ENCODE data around the gene ACR. TPM values are rescaled to one million over a fixed set of nuclear protein-coding genes. Genes with fewer than 3 reads are reported as not detected.
"Not testable (repeated sequence)": the region's sequence is repeated elsewhere in the genome, so short reads cannot be mapped to it uniquely, and the experiment has no call there.

ACR gene
- total and polyA plus RNA-seq, 2 of the 8 experiments (the other 6 are each of a cell fraction or from before 2014, with no cell fraction given) = 0.56 TPM; not detected in 1

DNA sequence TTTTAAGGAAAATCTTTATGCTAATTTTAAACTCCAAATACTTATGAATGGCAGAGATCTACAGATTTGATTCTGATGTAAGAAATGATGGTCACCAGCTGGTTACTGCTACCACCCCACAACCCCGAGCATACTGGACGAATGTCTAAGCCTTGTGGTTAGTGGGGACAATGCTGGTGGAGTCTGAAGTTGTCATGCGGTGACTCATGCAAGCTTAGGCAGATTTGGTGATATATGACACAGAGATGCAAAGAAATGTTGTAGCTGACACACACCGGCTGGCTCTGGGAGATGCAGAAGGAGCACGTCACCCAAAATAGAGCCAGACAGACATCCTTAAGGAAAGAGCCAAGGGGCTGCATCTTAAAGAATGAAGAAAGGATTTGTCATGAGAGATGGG lies 48.9 kb downstream of the ACR start:
- H3K27me3 ChIP-seq (replicated peaks in 1 of 4; ENCODE audit: control insufficient read depth in 3 of 4, extremely low read depth in 1 of 4, insufficient read depth in 3 of 4, low read length in 3 of 4); H3K4me3 ChIP-seq (ENCODE audit: extremely low read depth in 1 of 4, insufficient read depth in 2 of 4, low read depth in 3 of 4, low read length in 4 of 4); H2AFZ ChIP-seq (ENCODE audit: low read length); H3K9ac ChIP-seq (replicated peaks in 1 of 4; ENCODE audit: extremely low read depth in 1 of 4, low read depth in 3 of 4, low read length in 3 of 4); CTCF ChIA-PET (ENCODE audit: partially characterized antibody); H3K79me2 ChIP-seq (ENCODE audit: control insufficient read depth in 1 of 2, insufficient read depth in 2 of 2, low read length in 2 of 2); H3K27ac ChIP-seq (ENCODE audit: low read depth, low read length); DNase-seq (ENCODE audit: low read depth in 1 of 2, low spot score in 2 of 2); H2AK5ac ChIP-seq (ENCODE audit: low read depth, low read length); H4K91ac ChIP-seq (replicated peaks; ENCODE audit: insufficient read length, low read length); H3K9me3 ChIP-seq (ENCODE audit: insufficient read depth in 2 of 2, low read depth in 1 of 2, low read length in 1 of 2); H3K14ac ChIP-seq (ENCODE audit: insufficient read length); H3K36me3 ChIP-seq (ENCODE audit: control insufficient read depth in 2 of 4, insufficient read depth in 4 of 4, low read length in 3 of 4); POLR2A ChIA-PET (ENCODE audit: partially characterized antibody); H2BK120ac ChIP-seq (replicated peaks; ENCODE audit: low read depth, low read length); H2BK5ac ChIP-seq (ENCODE audit: low read depth, low read length); H4K8ac ChIP-seq (ENCODE audit: extremely low read depth, insufficient read depth, low read length); H3K4ac ChIP-seq (replicated peaks; ENCODE audit: insufficient read length, low read depth, low read length); H3K4me2 ChIP-seq (ENCODE audit: insufficient read depth in 1 of 2, low read depth in 2 of 2, low read length in 2 of 2); H2BK20ac ChIP-seq (ENCODE audit: low read length); H4K5ac ChIP-seq (ENCODE audit: insufficient read length, low read depth, low read length); H3K79me1 ChIP-seq (ENCODE audit: low read depth, low read length); FAIRE-seq; H4K20me1 ChIP-seq (replicated peaks in 1 of 2; ENCODE audit: control insufficient read depth in 1 of 2, insufficient read depth in 2 of 2, low read length in 2 of 2); H3K23me2 ChIP-seq (ENCODE audit: low read depth, low read length); H3K18ac ChIP-seq (ENCODE audit: extremely low read depth, low read length); H3K56ac ChIP-seq (replicated peaks; ENCODE audit: insufficient read length, low read depth, low read length); H3K23ac ChIP-seq (ENCODE audit: insufficient read length); H3K4me1 ChIP-seq (replicated peaks in 1 of 4; ENCODE audit: control insufficient read depth in 3 of 4, insufficient read depth in 4 of 4, low read length in 3 of 4); H2BK12ac ChIP-seq (ENCODE audit: low read depth, low read length); H2BK15ac ChIP-seq (ENCODE audit: low read length): not testable (repeated sequence)
- 67% methylated on average over 3 of the region's 5 CpGs; no CpG with 5 or more reads in 1 of the 2 experiments for WGBS, 2 experiments (ENCODE audit: extremely low coverage in 1 of 2, insufficient coverage in 1 of 2, insufficient read length in 1 of 2, insufficient replicate concordance in 2 of 2, low coverage in 1 of 2, low lambda C conversion rate in 2 of 2, missing lambda C conversion rate in 1 of 2)

Small RNA genes lying within 50 kb of the gene (small RNA-seq; reads per million reads assigned to genes)
- not detected for gene RNU6-409P (ENCODE audit: insufficient read depth)

Other genes with a start within 250 kb of the ACR start
- 31.3 and 34.3 TPM in 2 replicates for gene LMF2, start 230.5 kb upstream of the ACR start, total RNA-seq (2021; fragmentation: NEBNext Ultra II Directional; extraction: Animal tissue kit (Norgen Biotek cat#: 25700))
- gene LMF2, start 230.5 kb upstream of the ACR start, polyA plus RNA-seq (2011; rRNA removed) = 62.9 and 80.4 TPM in 2 replicates
- gene NCAPH2, start 230.0 kb upstream of the ACR start, total RNA-seq (2021; fragmentation: NEBNext Ultra II Directional; extraction: Animal tissue kit (Norgen Biotek cat#: 25700)) = 62.2 and 70.4 TPM in 2 replicates
- gene NCAPH2, start 230.0 kb upstream of the ACR start, polyA plus RNA-seq (2011; rRNA removed) = 73.8 and 81.6 TPM in 2 replicates
- gene SCO2, start 212.6 kb upstream of the ACR start, total RNA-seq (2021; fragmentation: NEBNext Ultra II Directional; extraction: Animal tissue kit (Norgen Biotek cat#: 25700)) = 2.2 TPM in 1 of 2 replicates, not detected in the other
- gene SCO2, start 212.6 kb upstream of the ACR start, polyA plus RNA-seq (2011; rRNA removed) = 2.0 and 2.5 TPM in 2 replicates
- gene TYMP, start 208.2 kb upstream of the ACR start, total RNA-seq (2021; fragmentation: NEBNext Ultra II Directional; extraction: Animal tissue kit (Norgen Biotek cat#: 25700)) = 0.43 and 0.46 TPM in 2 replicates
- gene TYMP, start 208.2 kb upstream of the ACR start, polyA plus RNA-seq (2011; rRNA removed) = 0.48 and 0.83 TPM in 2 replicates
- not detected in 2 replicates for gene KLHDC7B, start 192.3 kb upstream of the ACR start, total RNA-seq (2021; fragmentation: NEBNext Ultra II Directional; extraction: Animal tissue kit (Norgen Biotek cat#: 25700))
- not detected in 2 replicates for gene KLHDC7B, start 192.3 kb upstream of the ACR start, polyA plus RNA-seq (2011; rRNA removed)
- not detected in 2 replicates for gene SYCE3, start 175.3 kb upstream of the ACR start, total RNA-seq (2021; fragmentation: NEBNext Ultra II Directional; extraction: Animal tissue kit (Norgen Biotek cat#: 25700))
- gene SYCE3, start 175.3 kb upstream of the ACR start, polyA plus RNA-seq (2011; rRNA removed) = 1.9 and 2.9 TPM in 2 replicates
- 33.1 and 36.2 TPM in 2 replicates for gene CPT1B, start 159.8 kb upstream of the ACR start, total RNA-seq (2021; fragmentation: NEBNext Ultra II Directional; extraction: Animal tissue kit (Norgen Biotek cat#: 25700))
- gene CPT1B, start 159.8 kb upstream of the ACR start, polyA plus RNA-seq (2011; rRNA removed) = 34.2 and 47.7 TPM in 2 replicates
- 42.2 and 51.8 TPM in 2 replicates for gene CHKB, start 155.4 kb upstream of the ACR start, total RNA-seq (2021; fragmentation: NEBNext Ultra II Directional; extraction: Animal tissue kit (Norgen Biotek cat#: 25700))
- gene CHKB, start 155.4 kb upstream of the ACR start, polyA plus RNA-seq (2011; rRNA removed) = 27.9 and 28.4 TPM in 2 replicates
- 5.5 and 6.7 TPM in 2 replicates for gene MAPK8IP2, start 137.4 kb upstream of the ACR start, total RNA-seq (2021; fragmentation: NEBNext Ultra II Directional; extraction: Animal tissue kit (Norgen Biotek cat#: 25700))
- 1.5 and 1.7 TPM in 2 replicates for gene MAPK8IP2, start 137.4 kb upstream of the ACR start, polyA plus RNA-seq (2011; rRNA removed)
- 7.7 and 9.8 TPM in 2 replicates for gene ARSA, start 110.1 kb upstream of the ACR start, total RNA-seq (2021; fragmentation: NEBNext Ultra II Directional; extraction: Animal tissue kit (Norgen Biotek cat#: 25700))
- gene ARSA, start 110.1 kb upstream of the ACR start, polyA plus RNA-seq (2011; rRNA removed) = 10.1 and 14.3 TPM in 2 replicates
- gene SHANK3, start 65.4 kb upstream of the ACR start, total RNA-seq (2021; fragmentation: NEBNext Ultra II Directional; extraction: Animal tissue kit (Norgen Biotek cat#: 25700)) = 6.0 and 6.3 TPM in 2 replicates
- gene SHANK3, start 65.4 kb upstream of the ACR start, polyA plus RNA-seq (2011; rRNA removed) = 1.5 and 2.8 TPM in 2 replicates
- gene RABL2B, start 45.4 kb downstream of the ACR start, total RNA-seq (2021; fragmentation: NEBNext Ultra II Directional; extraction: Animal tissue kit (Norgen Biotek cat#: 25700)) = 16.2 and 17.1 TPM in 2 replicates
- 26.5 and 26.9 TPM in 2 replicates for gene RABL2B, start 45.4 kb downstream of the ACR start, polyA plus RNA-seq (2011; rRNA removed)

All from H1 (cell line).